Measurements from ENCODE around the gene SUSD1. TPM values are rescaled to one million over a fixed set of nuclear protein-coding genes. Genes with fewer than 3 reads are reported as not detected.

The SUSD1 gene
- total RNA-seq, 1 experiment from 2014 or later: 8.1 TPM

GRCh38 chr9:112137066-112137465, 38.0 kb downstream of the SUSD1 start:
- Histone ChIP-seq H2BK5ac (ENCODE audit: insufficient read length, low read length) (no peak overlapping the region), H2BK20ac (ENCODE audit: low read depth, low read length, poor library complexity, severe bottlenecking) (no peak overlapping the region), H3T11ph (ENCODE audit: low read length) (no peak overlapping the region), H3K9ac (ENCODE audit: extremely low read depth, insufficient read length, low read length) (no peak overlapping the region), H3K79me2 (ENCODE audit: insufficient read depth, low read length) (no peaks in the 10 kb centered on the region), H3K9me3 (ENCODE audit: control insufficient read depth, low read depth, low read length) (no peaks in the 10 kb centered on the region), H4K8ac (replicated peaks; ENCODE audit: insufficient read length, low read depth, low read length) (no peak overlapping the region), H4K91ac (ENCODE audit: insufficient read length, low read depth, low read length) (no peak overlapping the region), H2AK5ac (ENCODE audit: insufficient read length, low read length) (no peak overlapping the region), H3K79me1 (ENCODE audit: insufficient read depth, low read depth, low read length, poor library complexity, severe bottlenecking) (no peaks in the 10 kb centered on the region), H3K18ac (ENCODE audit: insufficient read length, low read depth, low read length) (no peak overlapping the region), H2BK15ac (ENCODE audit: low read depth, low read length) (no peak overlapping the region), H3K23me2 (ENCODE audit: insufficient read length, low read depth, low read length, poor library complexity, severe bottlenecking) (no peaks in the 10 kb centered on the region), H3K14ac (ENCODE audit: insufficient read depth, low read length) (no peak overlapping the region), H3K56ac (ENCODE audit: insufficient read length, low read depth, low read length) (no peak overlapping the region), H3K27me3 (ENCODE audit: insufficient read depth, low read length) (no peaks in the 10 kb centered on the region), H3K4me1 (ENCODE audit: insufficient read depth, low read length) (no peaks in the 10 kb centered on the region), H3K4ac (ENCODE audit: low read depth, low read length) (no peak overlapping the region), H4K20me1 (ENCODE audit: control insufficient read depth, insufficient read depth, insufficient read length) (no peaks in the 10 kb centered on the region), H3K27ac (ENCODE audit: insufficient read length, low read depth, low read length) (no peak overlapping the region), H2AFZ (ENCODE audit: low read length) (no peak overlapping the region), H3K23ac (ENCODE audit: insufficient read length, low read depth, low read length) (no peak overlapping the region), H2BK12ac (ENCODE audit: insufficient read length, low read depth, low read length) (no peak overlapping the region), H2BK120ac (ENCODE audit: low read depth, low read length, poor library complexity, severe bottlenecking) (no peak overlapping the region), H3K4me2 (ENCODE audit: insufficient read depth, insufficient read length, low read length) (no peak overlapping the region), H4K5ac (ENCODE audit: insufficient read length, low read depth, low read length) (no peak overlapping the region)
- no peak for TF ChIP-seq CTCF (conservative IDR thresholded peaks at IDR 0.05)
- H3K4me3 Mint-ChIP-seq: no peak overlapping the region
- peaks cover 0 to 1% of the 10 kb centered on the region in 2 experiments; a peak in 1 of 4 replicates for H3K4me1 Mint-ChIP-seq
- H3K9me3 Mint-ChIP-seq: no peaks in the 10 kb centered on the region; a peak in 1 of 5 replicates
- H3K36me3 Mint-ChIP-seq (ENCODE audit: insufficient read depth in 1 of 3, low read depth in 3 of 3): peaks cover 0 to 4% (median 0%) of the 10 kb centered on the region in 3 experiments; a peak in 1 of 7 replicates
- no peaks in the 10 kb centered on the region for H3K27me3 Mint-ChIP-seq (ENCODE audit: low read depth)
- no CpG with 5 or more reads among the region's 3 CpGs for WGBS (ENCODE audit: extremely low coverage, insufficient read length, low lambda C conversion rate)
- no peak for DNase-seq
- H3K27ac Mint-ChIP-seq: no peak overlapping the region
